ENCODE results near the gene RBM10. TPM values are rescaled to one million over a fixed set of nuclear protein-coding genes. Genes with fewer than 3 reads are reported as not detected.

Gene RBM10
- total RNA-seq, 2 experiments from 2014 or later: 66.4 to 66.7 TPM

DNA sequence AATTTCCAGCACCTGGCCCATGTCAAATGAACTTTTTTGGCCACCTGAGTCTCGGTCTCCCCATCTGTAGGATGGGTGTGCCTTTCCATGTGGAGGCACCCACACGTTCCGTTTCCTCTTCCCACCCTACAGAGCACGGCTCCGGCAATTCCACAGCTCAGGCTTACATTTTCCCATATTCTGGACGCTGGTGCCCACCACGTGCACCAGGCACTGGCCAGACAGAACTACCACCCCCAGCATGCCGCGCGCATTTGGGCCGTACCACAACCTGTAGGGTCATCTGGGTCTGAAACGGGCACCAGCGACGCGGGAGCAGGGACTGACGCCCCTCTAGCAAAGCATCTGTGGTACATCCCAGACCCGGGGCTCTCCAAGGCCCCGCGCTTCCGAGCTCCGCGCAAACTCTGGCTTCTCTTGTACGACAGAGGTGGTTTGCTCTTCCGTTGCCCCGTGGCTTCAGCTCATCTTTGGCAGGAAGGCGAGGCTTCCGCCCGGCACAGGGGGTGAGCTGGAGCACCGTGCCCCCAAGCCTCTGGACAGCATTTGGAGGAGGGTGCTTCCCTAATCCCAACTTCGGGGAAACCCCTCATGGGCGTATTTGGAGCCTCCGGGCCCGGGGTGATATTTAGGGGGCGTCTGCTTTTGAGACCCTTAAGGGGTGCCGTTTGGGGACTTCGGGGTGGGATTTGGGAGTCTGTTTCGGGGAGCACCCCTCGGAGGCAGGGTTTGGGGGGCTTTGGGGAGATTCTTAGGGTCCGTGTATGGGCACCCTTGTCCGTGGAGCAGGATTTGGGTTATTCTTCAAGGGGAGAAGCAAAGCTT, 45.6 kb downstream of the RBM10 start:
- Mint-ChIP-seq H3K4me1 (ENCODE audit: low read depth) (peaks cover 34% of the 10 kb centered on the region), H3K4me3 (peak overlapping the region; percentile 91), H3K36me3 (ENCODE audit: low read depth) (peaks cover 27% of the 10 kb centered on the region), H3K9me3 (no peaks in the 10 kb centered on the region), H3K27ac (peak overlapping the region; percentile 95), H3K27me3 (no peaks in the 10 kb centered on the region)
- peak; percentile 83 for ATAC-seq
- DNase-seq: peak; percentile 91
- intact Hi-C loops (cut with micrococcal nuclease): loop anchor here (5.0 kb wide), 1 partner anchor 332 kb away; no protein-coding TSS in a partner anchor
- ChIA-PET POLR2A (interaction anchor here (0.7 to 2.4 kb wide), 11 partner anchors 9 to 333 kb away, joined by 3 to 10 read pairs (median 4); partner anchors contain the start of genes NDUFB11 and USP11), CTCF (interaction anchor here (0.9 to 1.6 kb wide), 3 partner anchors 46 to 194 kb away, joined by 3 to 6 read pairs (median 5); partner anchors contain the start of gene RBM10)
- TF ChIP-seq CTCF (IDR thresholded peaks at IDR 0.05): no peak

GRCh38 chrX:47191331-47191730, 46.3 kb downstream of the RBM10 start:
- Mint-ChIP-seq H3K9me3 (no peaks in the 10 kb centered on the region), H3K27me3 (no peaks in the 10 kb centered on the region), H3K27ac (peak overlapping the region; percentile 95), H3K36me3 (ENCODE audit: low read depth) (peaks cover 31% of the 10 kb centered on the region), H3K4me1 (ENCODE audit: low read depth) (peaks cover 41% of the 10 kb centered on the region), H3K4me3 (peak overlapping the region; percentile 91)
- DNase-seq: peak; percentile 73
- CTCF ChIA-PET: interaction anchor here (0.9 to 1.6 kb wide), 4 partner anchors 46 to 332 kb away, joined by 3 to 6 read pairs (median 4); partner anchors contain the start of gene RBM10
- peak; percentile 13 for ATAC-seq
- intact Hi-C loops (cut with micrococcal nuclease): loop anchor here (5.0 kb wide), 1 partner anchor 331 kb away; no protein-coding TSS in a partner anchor
- POLR2A ChIA-PET: interaction anchor here (0.7 to 2.4 kb wide), 9 partner anchors 9 to 332 kb away, joined by 3 to 10 read pairs (median 5); partner anchors contain the start of gene USP11
- TF ChIP-seq CTCF (IDR thresholded peaks at IDR 0.05): no peak

GRCh38 chrX:47191806-47192401, 46.9 kb downstream of the RBM10 start:
- POLR2A ChIA-PET: interaction anchor here (1.1 to 2.4 kb wide), 5 partner anchors 9 to 332 kb away, joined by 4 to 10 read pairs (median 7); no protein-coding TSS in a partner anchor
- CTCF ChIA-PET: interaction anchor here (1.0 to 1.4 kb wide), 2 partner anchors 193 to 331 kb away, joined by 3 to 6 read pairs; no protein-coding TSS in a partner anchor

DNA sequence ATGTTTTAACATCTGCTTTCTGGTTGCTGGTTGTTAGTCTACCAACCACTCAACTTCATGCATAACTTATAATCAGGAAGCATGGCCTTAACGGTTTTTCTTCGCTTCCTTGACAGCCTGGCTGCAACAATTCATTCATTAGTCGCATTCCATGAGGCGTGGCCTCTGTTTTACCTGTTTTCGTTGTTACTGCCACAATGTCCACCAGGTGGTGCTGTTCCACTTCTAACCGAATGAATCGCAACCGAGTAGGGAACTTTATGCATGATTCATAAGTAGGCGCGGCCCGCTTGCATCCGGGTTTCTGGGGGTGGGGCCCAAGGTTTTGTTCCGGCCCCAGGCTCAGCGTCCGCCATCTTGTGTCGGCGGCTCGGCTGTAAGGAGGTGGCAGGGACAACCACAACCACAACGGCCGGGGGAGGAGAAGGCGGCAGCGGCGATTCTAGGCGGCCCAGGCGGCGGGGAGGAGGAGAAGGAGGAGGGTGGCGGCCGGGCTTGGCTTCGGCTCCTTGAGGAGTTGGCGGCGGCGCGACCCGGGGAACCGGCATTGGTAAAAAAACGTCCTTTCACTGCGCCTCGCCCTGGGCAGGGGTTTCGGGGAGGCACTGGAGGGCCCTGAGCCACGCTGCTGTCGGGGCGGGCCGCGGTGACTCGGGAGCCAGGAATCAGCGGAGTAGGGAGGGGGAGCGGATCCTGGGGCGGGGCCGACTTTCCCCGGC, 48.6 kb downstream of the RBM10 start, which contains the start of gene UBA1:
Gene UBA1, plus strand, starts transcription at position 355 of the 719 bp plus-strand sequence. CDS start 4,974 bp downstream, outside the sequence.
- peaks cover 47% of the 10 kb centered on the region for H3K36me3 Mint-ChIP-seq (ENCODE audit: low read depth)
- ATAC-seq (peak; percentile 72), DNase-seq (peak; percentile 94)
- CTCF ChIA-PET: interaction anchor here (1.0 to 1.4 kb wide), 2 partner anchors 191 to 330 kb away, joined by 4 to 5 read pairs; no protein-coding TSS in a partner anchor
- peak within 1 kb of the TSS; percentile 94 for H3K27ac Mint-ChIP-seq
- peaks cover 45% of the 10 kb centered on the region for H3K4me1 Mint-ChIP-seq (ENCODE audit: low read depth)
- peak within 1 kb of the TSS; percentile 87 for H3K4me3 Mint-ChIP-seq
- peak; percentile 61 for TF ChIP-seq CTCF (IDR thresholded peaks at IDR 0.05)
- intact Hi-C loops (cut with micrococcal nuclease): loop anchor here (1.0 to 5.0 kb wide), 3 partner anchors 39 to 329 kb away; partner anchors contain the start of gene USP11
- no peaks in the 10 kb centered on the region for H3K27me3 Mint-ChIP-seq
- POLR2A ChIA-PET: interaction anchor here (0.9 kb wide), 1 partner anchor 191 kb away, joined by 3 read pairs; no protein-coding TSS in a partner anchor
- H3K9me3 Mint-ChIP-seq: no peaks in the 10 kb centered on the region

More at GRCh38 chrX:47191806-47192401, 46.9 kb downstream of the RBM10 start:
- Mint-ChIP-seq H3K27me3 (no peaks in the 10 kb centered on the region), H3K27ac (peak overlapping the region; percentile 95), H3K4me3 (peak overlapping the region; percentile 91), H3K9me3 (no peaks in the 10 kb centered on the region), H3K4me1 (ENCODE audit: low read depth) (peaks cover 46% of the 10 kb centered on the region), H3K36me3 (ENCODE audit: low read depth) (peaks cover 36% of the 10 kb centered on the region)
- DNase-seq: no peak
- TF ChIP-seq CTCF (IDR thresholded peaks at IDR 0.05): no peak
- ATAC-seq: no peak
- intact Hi-C loops (cut with micrococcal nuclease): loop anchor here (2.0 to 5.0 kb wide), 2 partner anchors 41 to 330 kb away; partner anchors contain the start of gene USP11

Data from activated CD8-positive, alpha-beta T cell treated with anti-CD3 and anti-CD28 coated beads for 36 hours (primary cell).